ENCODE results near the gene FRMD4A. TPM values are rescaled to one million over a fixed set of nuclear protein-coding genes. Genes with fewer than 3 reads are reported as not detected.

FRMD4A gene
- polyA plus RNA-seq, 1 donor (not counting 4 experiments of a cell fraction or from before 2014, with no cell fraction given): 12.9 TPM

GRCh38 chr10:13983035-13983434 lies 347.7 kb downstream of the FRMD4A start:
- FAIRE-seq: no peak
- no peaks in the 10 kb centered on the region for H3K9me3 ChIP-seq (ENCODE audit: control insufficient read depth, low read depth, low read length)
- H3K27ac ChIP-seq (ENCODE audit: control insufficient read depth, insufficient read depth, low read length): no peak overlapping the region
- no peaks in the 10 kb centered on the region for H4K20me1 ChIP-seq (ENCODE audit: control insufficient read depth, extremely low read depth, insufficient read depth, low read length)
- no peak overlapping the region for H2AFZ ChIP-seq (ENCODE audit: control insufficient read depth, low read length)
- no peak overlapping the region for H3K4me2 ChIP-seq (ENCODE audit: control insufficient read depth, extremely low read depth, insufficient read depth, low read depth, low read length)
- no peaks in the 10 kb centered on the region for H3K36me3 ChIP-seq (ENCODE audit: control insufficient read depth in 2 of 2, extremely low read depth in 1 of 2, insufficient read depth in 2 of 2, low read length in 2 of 2)
- dilution Hi-C loops (cut with MboI; ENCODE audit: extremely low pct_ligation_motif_present, low sequenced_read_pairs): no loop called here
- H3K27me3 ChIP-seq (ENCODE audit: control insufficient read depth, extremely low read depth, insufficient read depth, low read length): no peaks in the 10 kb centered on the region
- DNase-seq (ENCODE audit: low read depth, low spot score): no peak
- TF ChIP-seq CTCF (optimal IDR thresholded peaks at IDR 0.05 in 1 of 3, IDR thresholded peaks at IDR 0.05 in 1 of 3, conservative IDR thresholded peaks at IDR 0.05 in 1 of 3; ENCODE audit: extremely low read depth in 1 of 3, insufficient read depth in 2 of 3, low read length in 3 of 3): no peak
- no peak overlapping the region for H3K4me3 ChIP-seq (ENCODE audit: control insufficient read depth in 2 of 3, extremely low read depth in 1 of 3, insufficient read depth in 2 of 3, low read depth in 1 of 3, low read length in 3 of 3)
- no peaks in the 10 kb centered on the region for H3K9me1 ChIP-seq (ENCODE audit: control insufficient read depth, extremely low read depth, insufficient read depth, low read length)
- H3K4me1 ChIP-seq (ENCODE audit: control insufficient read depth, extremely low read depth, insufficient read depth, low read length): peaks cover 9% of the 10 kb centered on the region
- H3K9ac ChIP-seq (ENCODE audit: control insufficient read depth, extremely low read depth, insufficient read depth, low read length): no peak overlapping the region
- no peaks in the 10 kb centered on the region for H3K79me2 ChIP-seq (ENCODE audit: control insufficient read depth, insufficient read depth, low read length)

GRCh38 chr10:13978533-13979115 lies 352.1 kb downstream of the FRMD4A start:
- dilution Hi-C loops (cut with MboI; ENCODE audit: extremely low pct_ligation_motif_present, low sequenced_read_pairs): no loop called here
- DNase-seq (ENCODE audit: low read depth, low spot score): no peak
- H3K27ac ChIP-seq (ENCODE audit: control insufficient read depth, insufficient read depth, low read length): no peak overlapping the region

More at GRCh38 chr10:13978533-13979115, 352.1 kb downstream of the FRMD4A start:
- Histone ChIP-seq H3K4me2 (ENCODE audit: control insufficient read depth, extremely low read depth, insufficient read depth, low read depth, low read length) (no peak overlapping the region), H3K79me2 (ENCODE audit: control insufficient read depth, insufficient read depth, low read length) (no peaks in the 10 kb centered on the region), H3K4me1 (ENCODE audit: control insufficient read depth, extremely low read depth, insufficient read depth, low read length) (no peaks in the 10 kb centered on the region), H3K36me3 (ENCODE audit: control insufficient read depth in 2 of 2, extremely low read depth in 1 of 2, insufficient read depth in 2 of 2, low read length in 2 of 2) (no peaks in the 10 kb centered on the region), H3K9ac (ENCODE audit: control insufficient read depth, extremely low read depth, insufficient read depth, low read length) (no peak overlapping the region), H2AFZ (ENCODE audit: control insufficient read depth, low read length) (no peak overlapping the region), H3K27me3 (ENCODE audit: control insufficient read depth, extremely low read depth, insufficient read depth, low read length) (no peaks in the 10 kb centered on the region), H3K9me3 (ENCODE audit: control insufficient read depth, low read depth, low read length) (no peaks in the 10 kb centered on the region), H4K20me1 (ENCODE audit: control insufficient read depth, extremely low read depth, insufficient read depth, low read length) (no peaks in the 10 kb centered on the region), H3K4me3 (ENCODE audit: control insufficient read depth in 2 of 3, extremely low read depth in 1 of 3, insufficient read depth in 2 of 3, low read depth in 1 of 3, low read length in 3 of 3) (no peak overlapping the region), H3K9me1 (ENCODE audit: control insufficient read depth, extremely low read depth, insufficient read depth, low read length) (no peaks in the 10 kb centered on the region)
- no peak for FAIRE-seq
- TF ChIP-seq CTCF (optimal IDR thresholded peaks at IDR 0.05 in 1 of 3, IDR thresholded peaks at IDR 0.05 in 1 of 3, conservative IDR thresholded peaks at IDR 0.05 in 1 of 3; ENCODE audit: extremely low read depth in 1 of 3, insufficient read depth in 2 of 3, low read length in 3 of 3): no peak
- TF ChIP-seq EZH2 (IDR thresholded peaks at IDR 0.05; ENCODE audit: low read length): no peak
